Neural cell (in vitro differentiated cells): Measurements from ENCODE around the gene SHMT2. TPM values are rescaled to one million over a fixed set of nuclear protein-coding genes. Genes with fewer than 3 reads are reported as not detected.

Source experiments
- H2AFZ ChIP-seq: fragments of 200-600, 300-800 bp; sonication (generic), shearing (Covaris generic); 2 replicates; pipeline ENCODE4 v1.6.0; 2014; ENCODE audit warnings: low read depth, mild to moderate bottlenecking, antibody characterized with exemption, low read length, moderate library complexity
- H3F3A ChIP-seq: fragments of 200-600 bp; shearing (Covaris generic); 2 replicates; pipeline ENCODE4 v1.6.1; 2016; ENCODE audit warnings: mild to moderate bottlenecking, moderate library complexity, mixed read lengths, antibody characterized with exemption, low read length; ENCODE audit not compliant: insufficient read depth, poor library complexity, severe bottlenecking
- H3K27ac ChIP-seq: fragments of 200-600, 300-800 bp; sonication (generic), shearing (Covaris generic); 2 replicates; pipeline ENCODE4 v1.5.1; 2014; ENCODE audit warnings: mild to moderate bottlenecking, low read length, moderate library complexity
- H3K27me3 ChIP-seq: fragments of 300-800, 200-600 bp; sonication (generic), shearing (Covaris generic); 2 replicates; pipeline ENCODE4 v1.6.0; 2014; ENCODE audit warnings: mild to moderate bottlenecking, low read depth, low read length, moderate library complexity; ENCODE audit not compliant: insufficient read depth
- H3K36me3 ChIP-seq: fragments of 300-800, 200-600 bp; sonication (generic), shearing (Covaris generic); 2 replicates; pipeline ENCODE4 v1.5.1; 2014; ENCODE audit warnings: mild to moderate bottlenecking, antibody characterized with exemption, low read length, moderate library complexity; ENCODE audit not compliant: insufficient read depth
- H3K4me2 ChIP-seq: fragments of 300-800, 200-600 bp; sonication (generic), shearing (Covaris generic); 2 replicates; pipeline ENCODE4 v1.6.0; 2014; ENCODE audit warnings: mild to moderate bottlenecking, low read length
- H3K4me3 ChIP-seq: fragments of 300-800, 200-600 bp; sonication (generic), shearing (Covaris generic); 2 replicates; pipeline ENCODE4 v1.5.1; 2014; ENCODE audit warnings: mild to moderate bottlenecking, low read length, moderate library complexity
- H3K79me2 ChIP-seq: fragments of 200-600 bp; shearing (Covaris generic); replicated peaks from 2 replicates; pipeline ENCODE4 v1.6.0; 2014; ENCODE audit warnings: mild to moderate bottlenecking, low read length, moderate library complexity; ENCODE audit not compliant: insufficient read depth
- H3K9ac ChIP-seq: fragments of 300-800, 200-600 bp; sonication (generic), shearing (Covaris generic); 2 replicates; pipeline ENCODE4 v1.6.1; 2016; ENCODE audit warnings: mild to moderate bottlenecking, low read length, mixed read lengths
- H3K9me2 ChIP-seq: fragments of 200-600 bp; shearing (Covaris generic); 2 replicates; pipeline ENCODE4 v1.6.1; 2016; ENCODE audit warnings: mild to moderate bottlenecking, low read length, mixed read lengths; ENCODE audit not compliant: insufficient read depth
- H3K9me3 ChIP-seq: fragments of 200-600, 300-800 bp; sonication (generic), shearing (Covaris generic); 2 replicates; pipeline ENCODE4 v1.6.1; 2016; ENCODE audit warnings: mild to moderate bottlenecking, mixed run types, low read length, moderate library complexity, mixed read lengths
- H4K20me1 ChIP-seq: fragments of 200-600 bp; shearing (Covaris generic); 2 replicates; pipeline ENCODE4 v1.6.1; 2016; ENCODE audit warnings: mild to moderate bottlenecking, mixed run types; ENCODE audit not compliant: insufficient read depth
- EP300 ChIP-seq: fragments of 450-650 bp; conservative IDR thresholded peaks from 2 replicates; pipeline ENCODE4 v1.6.1; 2014; ENCODE audit warnings: antibody characterized with exemption, mild to moderate bottlenecking, moderate library complexity; ENCODE audit not compliant: poor library complexity, severe bottlenecking
- EZH2 ChIP-seq: fragments of 200-600, 300-800 bp; shearing (Covaris generic), sonication (generic); IDR thresholded peaks from 2 replicates; pipeline ENCODE4 v1.6.1; 2014; ENCODE audit warnings: antibody characterized with exemption, low read length, borderline replicate concordance, mild to moderate bottlenecking; ENCODE audit not compliant: insufficient read depth, poor library complexity, severe bottlenecking
- MXI1 ChIP-seq: fragments of 450-650 bp; conservative IDR thresholded peaks from 2 replicates; pipeline ENCODE4 v1.6.1; 2014; ENCODE audit warnings: antibody characterized with exemption, mild to moderate bottlenecking; ENCODE audit not compliant: poor library complexity, severe bottlenecking
- POLR2AphosphoS5 ChIP-seq: IDR thresholded peaks from 2 replicates; pipeline ENCODE4 v1.6.1; 2012
- RAD21 ChIP-seq: fragments of 450-650 bp; conservative IDR thresholded peaks from 2 replicates; pipeline ENCODE4 v1.6.1; 2014; ENCODE audit warnings: antibody characterized with exemption, mild to moderate bottlenecking, moderate library complexity
- REST ChIP-seq: IDR thresholded peaks from 2 replicates; pipeline ENCODE4 v1.6.1; 2012; ENCODE audit warnings: borderline replicate concordance
- SMC3 ChIP-seq: fragments of 450-650 bp; conservative IDR thresholded peaks from 2 replicates; pipeline ENCODE4 v1.6.1; 2014; ENCODE audit warnings: antibody characterized with exemption, mild to moderate bottlenecking, moderate library complexity; ENCODE audit not compliant: poor library complexity
- TAF1 ChIP-seq: IDR thresholded peaks from 2 replicates; pipeline ENCODE4 v1.6.1; 2012; ENCODE audit warnings: low read depth
- polyA plus RNA-seq: library from polyadenylated mRNA; depleted of rRNA; stranded (reverse); fragments of >200 nt; gene quantifications from 2 replicates; pipeline ENCODE4 v1.2.3, GENCODE V29; 2014
- TF ChIP-seq, protein P1 (sequence below): fragments of 450-650 bp; IDR thresholded peaks from 2 replicates; pipeline ENCODE4 v1.5.1; 2014; ENCODE audit warnings: antibody characterized with exemption, mild to moderate bottlenecking, moderate library complexity; ENCODE audit not compliant: poor library complexity, severe bottlenecking

The SHMT2 gene
- polyA plus RNA-seq, 1 donor from 2014 or later: 38.2 TPM

DNA sequence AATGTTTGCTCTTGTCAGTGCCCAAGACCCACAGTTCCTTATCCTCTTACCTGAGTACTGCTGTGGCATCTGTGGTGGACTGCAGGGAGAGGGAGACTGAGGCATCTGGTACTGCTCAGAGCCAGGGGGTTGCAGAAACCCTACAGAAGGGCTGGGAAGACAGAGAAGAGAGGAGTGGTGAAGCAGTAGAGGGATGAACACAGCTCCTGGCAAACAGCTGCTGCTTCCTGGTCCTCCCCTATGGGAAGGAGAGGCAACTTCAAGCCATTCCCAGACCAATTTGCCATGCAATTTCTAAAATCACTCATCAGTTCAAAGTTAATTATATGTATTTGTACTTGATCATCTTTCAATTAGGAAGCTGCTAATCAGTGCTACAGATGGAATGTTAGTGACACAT lies 37.2 kb downstream of the SHMT2 start:
- no peak overlapping the region for H3K9ac ChIP-seq
- H3K9me3 ChIP-seq: no peaks in the 10 kb centered on the region
- no peaks in the 10 kb centered on the region for H4K20me1 ChIP-seq
- no peak for TF ChIP-seq RAD21
- TF ChIP-seq SMC3: no peak
- no peak for TF ChIP-seq MXI1
- TF ChIP-seq REST: no peak
- no peak for TF ChIP-seq EP300
- no peak for TF ChIP-seq POLR2AphosphoS5
- no peak for TF ChIP-seq EZH2
- TF ChIP-seq TAF1: no peak
- TF ChIP-seq, protein P1, sequence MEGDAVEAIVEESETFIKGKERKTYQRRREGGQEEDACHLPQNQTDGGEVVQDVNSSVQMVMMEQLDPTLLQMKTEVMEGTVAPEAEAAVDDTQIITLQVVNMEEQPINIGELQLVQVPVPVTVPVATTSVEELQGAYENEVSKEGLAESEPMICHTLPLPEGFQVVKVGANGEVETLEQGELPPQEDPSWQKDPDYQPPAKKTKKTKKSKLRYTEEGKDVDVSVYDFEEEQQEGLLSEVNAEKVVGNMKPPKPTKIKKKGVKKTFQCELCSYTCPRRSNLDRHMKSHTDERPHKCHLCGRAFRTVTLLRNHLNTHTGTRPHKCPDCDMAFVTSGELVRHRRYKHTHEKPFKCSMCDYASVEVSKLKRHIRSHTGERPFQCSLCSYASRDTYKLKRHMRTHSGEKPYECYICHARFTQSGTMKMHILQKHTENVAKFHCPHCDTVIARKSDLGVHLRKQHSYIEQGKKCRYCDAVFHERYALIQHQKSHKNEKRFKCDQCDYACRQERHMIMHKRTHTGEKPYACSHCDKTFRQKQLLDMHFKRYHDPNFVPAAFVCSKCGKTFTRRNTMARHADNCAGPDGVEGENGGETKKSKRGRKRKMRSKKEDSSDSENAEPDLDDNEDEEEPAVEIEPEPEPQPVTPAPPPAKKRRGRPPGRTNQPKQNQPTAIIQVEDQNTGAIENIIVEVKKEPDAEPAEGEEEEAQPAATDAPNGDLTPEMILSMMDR: no peak
- no peaks in the 10 kb centered on the region for H3F3A ChIP-seq
- H3K27ac ChIP-seq: no peak overlapping the region
- H3K4me3 ChIP-seq: no peak overlapping the region
- no peak overlapping the region for H2AFZ ChIP-seq
- no peak overlapping the region for H3K4me2 ChIP-seq
- H3K9me2 ChIP-seq: no peaks in the 10 kb centered on the region
- H3K79me2 ChIP-seq: no peaks in the 10 kb centered on the region
- peaks cover 4% of the 10 kb centered on the region for H3K36me3 ChIP-seq
- H3K27me3 ChIP-seq: no peaks in the 10 kb centered on the region

DNA sequence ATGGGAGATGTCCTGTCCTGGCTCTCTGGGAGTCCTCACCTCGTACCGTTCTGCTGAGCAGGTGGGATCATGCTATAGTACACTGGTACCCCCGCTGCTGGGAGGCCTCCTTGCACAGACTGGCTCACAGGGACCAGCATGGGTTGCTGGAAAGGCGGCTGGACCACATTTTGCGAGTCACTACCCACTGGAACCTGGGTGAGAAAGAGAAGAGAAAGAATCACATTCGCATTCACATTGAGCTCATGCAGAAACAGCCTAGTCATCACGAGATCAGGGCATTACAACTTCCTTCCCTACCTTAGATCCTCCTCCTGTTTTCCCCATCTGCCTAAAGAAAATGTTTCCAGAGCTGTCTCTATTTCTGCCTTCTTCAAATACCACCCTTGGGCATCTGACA lies 38.8 kb downstream of the SHMT2 start:
- no peak overlapping the region for H3K4me3 ChIP-seq
- H3K27ac ChIP-seq: no peak overlapping the region
- H2AFZ ChIP-seq: no peak overlapping the region
- H3K79me2 ChIP-seq: no peaks in the 10 kb centered on the region
- no peaks in the 10 kb centered on the region for H4K20me1 ChIP-seq
- no peaks in the 10 kb centered on the region for H3K9me2 ChIP-seq
- H3K9ac ChIP-seq: no peak overlapping the region
- H3K36me3 ChIP-seq: peaks cover 4% of the 10 kb centered on the region
- no peak for TF ChIP-seq POLR2AphosphoS5
- no peak for TF ChIP-seq REST
- no peak for TF ChIP-seq EP300
- TF ChIP-seq TAF1: no peak
- no peak for TF ChIP-seq EZH2
- TF ChIP-seq MXI1: no peak
- TF ChIP-seq RAD21: no peak
- TF ChIP-seq SMC3: no peak
- TF ChIP-seq, protein P1: no peak
- H3K27me3 ChIP-seq: no peaks in the 10 kb centered on the region
- H3K4me2 ChIP-seq: no peak overlapping the region
- no peaks in the 10 kb centered on the region for H3F3A ChIP-seq
- no peaks in the 10 kb centered on the region for H3K9me3 ChIP-seq
